Activated CD8-positive, alpha-beta T cell treated with anti-CD3 and anti-CD28 coated beads for 36 hours (primary cell): ENCODE measurements around the gene GIMAP8. TPM values are rescaled to one million over a fixed set of nuclear protein-coding genes. Genes with fewer than 3 reads are reported as not detected.
A peak's percentile ranks its signal among the peaks of the same experiment; 100 is the strongest.

Source experiments
- ATAC-seq: fragments of 200-7000 bp; cut with Tn5 transposase; one replicate; pipeline ENCODE4 v1.10.0; 2021; ENCODE audit warnings: mild to moderate bottlenecking, moderate library complexity
- CTCF ChIA-PET: fragments of 350-600 bp; sonication (Branson Sonifier 250); formaldehyde crosslinking; loops from one replicate; lab custom pipeline; 2021; ENCODE audit warnings: antibody characterized with exemption; lab: Charles Lee
- POLR2A ChIA-PET: fragments of 350-600 bp; sonication (Branson Sonifier 250); formaldehyde crosslinking; loops from one replicate; lab custom pipeline; 2021; ENCODE audit warnings: antibody characterized with exemption; lab: Charles Lee
- DNase-seq: peaks from one replicate; pipeline ENCODE4 v3.0.0-alpha.2; 2020
- H3K27ac Mint-ChIP-seq: one replicate; pipeline ENCODE4 v1.8.0; 2021; ENCODE audit warnings: mild to moderate bottlenecking, mixed read lengths
- H3K27me3 Mint-ChIP-seq: one replicate; pipeline ENCODE4 v1.8.0; 2021; ENCODE audit warnings: mixed read lengths
- H3K36me3 Mint-ChIP-seq: one replicate; pipeline ENCODE4 v1.8.0; 2021; ENCODE audit warnings: low read depth, mixed read lengths
- H3K4me1 Mint-ChIP-seq: one replicate; pipeline ENCODE4 v1.8.0; 2021; ENCODE audit warnings: low read depth, mixed read lengths
- H3K4me3 Mint-ChIP-seq: one replicate; pipeline ENCODE4 v1.8.0; 2021; ENCODE audit warnings: mild to moderate bottlenecking, moderate library complexity, mixed read lengths
- H3K9me3 Mint-ChIP-seq: one replicate; pipeline ENCODE4 v1.8.0; 2021; ENCODE audit warnings: mixed read lengths
- CTCF ChIP-seq: fragments of 200-600 bp; IDR thresholded peaks from one replicate; pipeline ENCODE4 v1.8.0; 2022; ENCODE audit warnings: antibody characterized with exemption, mild to moderate bottlenecking
- intact Hi-C: fragments of 100-400 bp; cut with micrococcal nuclease; formaldehyde crosslinking; loops from one replicate; pipeline ENCODE4 v1.10.0; 2022
- total RNA-seq, 2 experiments: library from RNA; stranded (reverse); gene quantifications; one replicate each; pipeline ENCODE4 v1.2.3, GENCODE V29; 2021

The GIMAP8 gene
- total RNA-seq, 2 experiments from 2014 or later: 8.6 to 8.7 TPM

GRCh38 chr7:150402671-150403321 lies 47.6 kb upstream of the GIMAP8 start:
- DNase-seq (no peak), ATAC-seq (no peak)
- H3K27me3 Mint-ChIP-seq: no peaks in the 10 kb centered on the region
- TF ChIP-seq CTCF: no peak
- H3K4me3 Mint-ChIP-seq: peak overlapping the region; percentile 11
- POLR2A ChIA-PET: interaction anchor here (0.7 to 6.2 kb wide), 5 partner anchors 28 to 291 kb away, joined by 3 to 52 read pairs (median 3); partner anchors contain the start of genes ACTR3C, LRRC61 and REPIN1
- intact Hi-C loops: no loop called here
- H3K27ac Mint-ChIP-seq: no peak overlapping the region
- no peaks in the 10 kb centered on the region for H3K9me3 Mint-ChIP-seq
- H3K4me1 Mint-ChIP-seq: peaks cover 44% of the 10 kb centered on the region
- CTCF ChIA-PET: interaction anchor here (1.2 kb wide), 1 partner anchor 474 kb away, joined by 3 read pairs; no protein-coding TSS in a partner anchor
- peaks cover 4% of the 10 kb centered on the region for H3K36me3 Mint-ChIP-seq

- Mint-ChIP-seq H3K9me3 (no peaks in the 10 kb centered on the region), H3K27me3 (no peaks in the 10 kb centered on the region), H3K4me3 (peak overlapping the region; percentile 79), H3K4me1 (peaks cover 46% of the 10 kb centered on the region), H3K36me3 (peaks cover 4% of the 10 kb centered on the region), H3K27ac (peak overlapping the region; percentile 88)
- DNase-seq (no peak), ATAC-seq (no peak)
- intact Hi-C loops: no loop called here
- no peak for TF ChIP-seq CTCF
- ChIA-PET CTCF (interaction anchor here (0.9 to 4.2 kb wide), 6 partner anchors 11 to 473 kb away, joined by 3 to 23 read pairs (median 3); partner anchors contain the start of gene REPIN1), POLR2A (interaction anchor here (1.0 to 6.2 kb wide), 8 partner anchors 9 to 81 kb away, joined by 3 to 52 read pairs (median 6); partner anchors contain the start of genes ACTR3C, LRRC61 and REPIN1)
These were observed 46.9 kb upstream of the GIMAP8 start for GRCh38 chr7:150403376-150404171.

GRCh38 chr7:150404172-150404804 lies 46.1 kb upstream of the GIMAP8 start:
- H3K9me3 Mint-ChIP-seq: no peaks in the 10 kb centered on the region
- CTCF ChIA-PET: interaction anchor here (0.6 to 4.2 kb wide), 7 partner anchors 12 to 51 kb away, joined by 3 to 23 read pairs (median 3); partner anchors contain the start of gene REPIN1
- peaks cover 4% of the 10 kb centered on the region for H3K36me3 Mint-ChIP-seq
- ATAC-seq (no peak), DNase-seq (no peak)
- TF ChIP-seq CTCF: no peak
- POLR2A ChIA-PET: interaction anchor here (0.6 to 6.2 kb wide), 13 partner anchors 9 to 926 kb away, joined by 3 to 52 read pairs (median 4); partner anchors contain the start of genes ACTR3C, GIMAP8, LRRC61 and REPIN1
- H3K27ac Mint-ChIP-seq: peak overlapping the region; percentile 88
- peak overlapping the region; percentile 79 for H3K4me3 Mint-ChIP-seq
- peaks cover 49% of the 10 kb centered on the region for H3K4me1 Mint-ChIP-seq
- intact Hi-C loops: no loop called here
- no peaks in the 10 kb centered on the region for H3K27me3 Mint-ChIP-seq

GRCh38 chr7:150404805-150405583 lies 45.4 kb upstream of the GIMAP8 start:
- Mint-ChIP-seq H3K4me3 (peak overlapping the region; percentile 79), H3K27me3 (no peaks in the 10 kb centered on the region), H3K27ac (peak overlapping the region; percentile 91), H3K4me1 (peaks cover 49% of the 10 kb centered on the region), H3K9me3 (no peaks in the 10 kb centered on the region), H3K36me3 (peaks cover 8% of the 10 kb centered on the region)
- TF ChIP-seq CTCF: peak; percentile 30
- CTCF ChIA-PET: interaction anchor here (0.6 to 4.2 kb wide), 16 partner anchors 12 to 353 kb away, joined by 3 to 23 read pairs (median 3); partner anchors contain the start of genes REPIN1 and ZNF775
- POLR2A ChIA-PET: interaction anchor here (0.6 to 6.2 kb wide), 15 partner anchors 8 to 925 kb away, joined by 3 to 52 read pairs (median 4); partner anchors contain the start of genes ACTR3C, GIMAP8, LRRC61 and REPIN1
- ATAC-seq: peak; percentile 71
- intact Hi-C loops: loop anchor here (5.0 kb wide), 1 partner anchor 48 kb away; no protein-coding TSS in a partner anchor
- peak; percentile 82 for DNase-seq
